GM12878 (cell line): ENCODE measurements around the gene TTC39C. TPM values are rescaled to one million over a fixed set of nuclear protein-coding genes. Genes with fewer than 3 reads are reported as not detected.

Experiments
- BACH1 ChIP-seq: fragments of 450-650 bp; IDR thresholded peaks from 2 replicates; pipeline ENCODE4 v1.6.1; 2017; ENCODE audit warnings: mild to moderate bottlenecking, borderline replicate concordance
- E2F8 ChIP-seq: fragments of 450-650 bp; IDR thresholded peaks from 2 replicates; pipeline ENCODE4 v1.6.1; 2018; ENCODE audit warnings: mild to moderate bottlenecking, low read depth, moderate library complexity; ENCODE audit not compliant: partially characterized antibody
- EGR1 ChIP-seq, 2 experiments: IDR thresholded peaks; 1 replicate in 1 of 2; 2 replicates in 1 of 2; pipeline ENCODE4 v1.6.1; 2011 to 2012; ENCODE audit warnings: low read depth in 2 of 2, low read length in 2 of 2, borderline replicate concordance in 1 of 2, mild to moderate bottlenecking in 1 of 2, moderate library complexity in 1 of 2
- FOXM1 ChIP-seq: IDR thresholded peaks from 2 replicates; pipeline ENCODE4 v1.6.1; 2012; ENCODE audit warnings: low read depth, mild to moderate bottlenecking, inconsistent platforms, low read length, moderate library complexity
- KLF5 ChIP-seq: fragments of 450-650 bp; IDR thresholded peaks from 2 replicates; pipeline ENCODE4 v1.6.1; 2014; ENCODE audit warnings: mild to moderate bottlenecking; ENCODE audit not compliant: partially characterized antibody
- MEF2B ChIP-seq: fragments of 450-650 bp; IDR thresholded peaks from 2 replicates; pipeline ENCODE4 v1.6.1; 2018; ENCODE audit warnings: mild to moderate bottlenecking, moderate library complexity; ENCODE audit not compliant: partially characterized antibody, poor library complexity, severe bottlenecking
- NFYB ChIP-seq: IDR thresholded peaks from 2 replicates; pipeline ENCODE4 v1.6.1; 2011; ENCODE audit warnings: low read depth, mild to moderate bottlenecking, low read length, improper control_type of control experiment, moderate library complexity; ENCODE audit not compliant: insufficient read depth
- PBX3 ChIP-seq: IDR thresholded peaks from 2 replicates; pipeline ENCODE4 v1.6.1; 2011; ENCODE audit warnings: mild to moderate bottlenecking, low read depth, low read length, moderate library complexity; ENCODE audit not compliant: insufficient replicate concordance
- POLR2A ChIP-seq: IDR thresholded peaks from 2 replicates; pipeline ENCODE4 v1.6.1; 2011; ENCODE audit warnings: low read depth, mild to moderate bottlenecking, low read length
- POU2F2 ChIP-seq: IDR thresholded peaks from 3 replicates; pipeline ENCODE4 v1.6.1; 2011; ENCODE audit warnings: low read depth, mild to moderate bottlenecking, low read length, borderline replicate concordance
- RCOR1 ChIP-seq: conservative IDR thresholded peaks from 2 replicates; pipeline ENCODE4 v1.6.1; 2012; ENCODE audit warnings: low read depth, low read length, improper control_type of control experiment
- RUNX3 ChIP-seq: IDR thresholded peaks from 2 replicates; pipeline ENCODE4 v1.6.1; 2012; ENCODE audit warnings: low read length, inconsistent platforms
- USF1 ChIP-seq: IDR thresholded peaks from 2 replicates; pipeline ENCODE4 v1.6.1; 2011; ENCODE audit warnings: borderline replicate concordance, low read depth, mild to moderate bottlenecking, moderate library complexity, mixed read lengths, low read length; ENCODE audit not compliant: insufficient read depth; ENCODE audit errors: extremely low read length
- YBX1 ChIP-seq: fragments of 450-650 bp; IDR thresholded peaks from 2 replicates; pipeline ENCODE4 v1.6.1; 2016; ENCODE audit warnings: antibody characterized with exemption
- ZBED1 ChIP-seq: IDR thresholded peaks from 2 replicates; pipeline ENCODE4 v1.6.1; 2016; ENCODE audit warnings: borderline replicate concordance
- ZBTB4 ChIP-seq: fragments of 450-650 bp; formaldehyde crosslinking; IDR thresholded peaks from 2 replicates; pipeline ENCODE4 v1.4.0; 2022; ENCODE audit warnings: mild to moderate bottlenecking, moderate library complexity
- polyA plus RNA-seq, 11 experiments: library from polyadenylated mRNA; depleted of rRNA in 4 of 11; unstranded in 6 of 11; stranded (reverse) in 5 of 11; fragments of >200 nt; fragmentation: Nextera tagmentation in 4 of 11; fragmentation: Illumina TruSeq in 1 of 11; extraction: Ambion mirVana in 4 of 11; extraction: Trizol in 1 of 11; gene quantifications; 1 replicate in 1 of 11; 2 replicates in 10 of 11; pipeline versions ENCODE4 v1.2.1 to v1.2.3, GENCODE V29; 2011 to 2016; ENCODE audit warnings: inconsistent platforms in 2 of 11, missing spikeins in 2 of 11, low read depth in 1 of 11
- total RNA-seq, 4 experiments: library from RNA; depleted of rRNA in 3 of 4; stranded (reverse); fragments of >200 nt in 3 of 4; fragmentation: Illumina TruSeq in 1 of 4; extraction: Trizol in 1 of 4; gene quantifications; 2 replicates each; pipeline versions ENCODE4 v1.2.1 to v1.2.3, GENCODE V29; 2013 to 2021
- TF ChIP-seq, protein P1 (sequence below): fragments of 450-650 bp; formaldehyde crosslinking; IDR thresholded peaks from 2 replicates; pipeline ENCODE4 v1.5.0; 2022; ENCODE audit warnings: mild to moderate bottlenecking, missing genetic modification characterization

TTC39C gene
- total and polyA plus RNA-seq, 10 of the 15 experiments (the other 5 are each of a cell fraction or from before 2014, with no cell fraction given), result 21.1 to 91.0 (median 64.8) TPM

DNA sequence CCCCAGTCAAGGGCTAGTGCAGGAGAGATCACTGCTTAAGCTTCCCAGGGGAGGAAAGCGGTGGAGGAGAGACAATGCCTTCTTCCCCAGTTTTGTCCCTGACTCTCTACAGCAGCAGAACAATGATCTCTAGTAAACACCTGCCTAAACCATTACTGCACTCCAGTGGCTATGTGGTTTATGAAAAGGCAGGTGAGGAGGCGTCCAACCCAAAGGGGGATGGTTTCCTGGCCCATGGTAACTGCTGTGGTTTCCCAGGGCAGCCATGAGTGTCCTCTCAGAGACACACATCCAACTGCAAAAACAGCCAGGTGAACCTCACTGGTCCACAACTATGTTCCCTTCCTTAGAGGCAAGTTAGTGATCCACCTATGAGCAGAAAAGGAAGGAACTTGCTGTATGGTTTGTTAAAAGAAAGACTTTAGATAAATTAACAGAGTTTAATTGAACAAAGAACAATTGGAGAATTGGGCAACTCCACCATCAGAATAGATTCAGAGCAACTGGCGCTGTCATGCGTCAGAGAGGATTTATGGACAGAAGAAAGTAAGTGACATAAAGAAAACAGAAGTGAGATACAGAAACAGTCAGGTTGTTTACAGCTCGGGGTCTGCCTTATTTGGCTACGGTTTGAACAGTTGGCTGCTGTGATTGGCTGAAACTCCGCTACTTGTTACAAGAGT, 4.8 kb upstream of the TTC39C start (continued):
- TF ChIP-seq ZBTB4 (CRISPR knock-in tag) (no peak), POU2F2 (peak; percentile 81; the same call in 2 of the 3 replicates), BACH1 (no peak), EGR1 (IDR thresholded peaks at IDR 0.05; ENCODE audit: borderline replicate concordance in 1 of 2, low read depth in 2 of 2, low read length in 2 of 2) (peak in 1 of 2 experiments; percentile 79; a peak in 2 of 3 replicates), KLF5 (peak; percentile 66), E2F8 (no peak), PBX3 (peak; percentile 81), RUNX3 (no peak), RCOR1 (peak; percentile 25; the same call in 1 of the 2 replicates), USF1 (no peak), YBX1 (no peak), ZBED1 (peak; percentile 71; the same call in 1 of the 2 replicates), MEF2B (peak; percentile 64), POLR2A (no peak), NFYB (0 out of 2 replicates have a peak, but pooled peaks have one; percentile 47), FOXM1 (no peak)
- TF ChIP-seq, protein P1, sequence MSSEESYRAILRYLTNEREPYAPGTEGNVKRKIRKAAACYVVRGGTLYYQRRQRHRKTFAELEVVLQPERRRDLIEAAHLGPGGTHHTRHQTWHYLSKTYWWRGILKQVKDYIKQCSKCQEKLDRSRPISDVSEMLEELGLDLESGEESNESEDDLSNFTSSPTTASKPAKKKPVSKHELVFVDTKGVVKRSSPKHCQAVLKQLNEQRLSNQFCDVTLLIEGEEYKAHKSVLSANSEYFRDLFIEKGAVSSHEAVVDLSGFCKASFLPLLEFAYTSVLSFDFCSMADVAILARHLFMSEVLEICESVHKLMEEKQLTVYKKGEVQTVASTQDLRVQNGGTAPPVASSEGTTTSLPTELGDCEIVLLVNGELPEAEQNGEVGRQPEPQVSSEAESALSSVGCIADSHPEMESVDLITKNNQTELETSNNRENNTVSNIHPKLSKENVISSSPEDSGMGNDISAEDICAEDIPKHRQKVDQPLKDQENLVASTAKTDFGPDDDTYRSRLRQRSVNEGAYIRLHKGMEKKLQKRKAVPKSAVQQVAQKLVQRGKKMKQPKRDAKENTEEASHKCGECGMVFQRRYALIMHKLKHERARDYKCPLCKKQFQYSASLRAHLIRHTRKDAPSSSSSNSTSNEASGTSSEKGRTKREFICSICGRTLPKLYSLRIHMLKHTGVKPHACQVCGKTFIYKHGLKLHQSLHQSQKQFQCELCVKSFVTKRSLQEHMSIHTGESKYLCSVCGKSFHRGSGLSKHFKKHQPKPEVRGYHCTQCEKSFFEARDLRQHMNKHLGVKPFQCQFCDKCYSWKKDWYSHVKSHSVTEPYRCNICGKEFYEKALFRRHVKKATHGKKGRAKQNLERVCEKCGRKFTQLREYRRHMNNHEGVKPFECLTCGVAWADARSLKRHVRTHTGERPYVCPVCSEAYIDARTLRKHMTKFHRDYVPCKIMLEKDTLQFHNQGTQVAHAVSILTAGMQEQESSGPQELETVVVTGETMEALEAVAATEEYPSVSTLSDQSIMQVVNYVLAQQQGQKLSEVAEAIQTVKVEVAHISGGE (CRISPR knock-in tag), result no peak
